Bone marrow (tissue), 2 donors: ENCODE results near the gene SELP.

Source experiments
- DNase-seq, 2 donors: peaks; one replicate each; lab custom pipeline; 2025; lab: John Stamatoyannopoulos, UW

Gene SELP

GRCh38 chr1:169620565-169620964 lies 9.4 kb downstream of the SELP start:
- DNase-seq: no peak

DNA sequence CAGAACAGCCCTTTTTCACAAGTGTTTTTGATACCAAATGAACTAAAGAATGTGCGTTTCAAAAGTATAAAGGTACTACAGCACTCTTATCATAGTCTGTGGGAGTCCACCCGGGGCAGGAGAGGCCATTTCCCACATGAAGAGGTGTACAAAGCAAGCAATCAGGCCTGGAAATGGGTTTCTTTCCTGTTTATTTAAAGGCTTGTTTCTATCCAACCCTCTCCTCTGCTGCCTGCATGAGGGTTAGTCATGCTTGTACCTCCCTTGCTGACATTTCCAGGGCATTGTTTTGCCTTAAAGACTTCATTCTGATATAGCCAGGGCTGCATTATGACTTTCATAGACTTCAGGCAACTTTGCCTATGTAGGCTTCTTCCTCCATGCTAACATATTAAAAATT lies 11.6 kb downstream of the SELP start:
- DNase-seq: no peak

DNA sequence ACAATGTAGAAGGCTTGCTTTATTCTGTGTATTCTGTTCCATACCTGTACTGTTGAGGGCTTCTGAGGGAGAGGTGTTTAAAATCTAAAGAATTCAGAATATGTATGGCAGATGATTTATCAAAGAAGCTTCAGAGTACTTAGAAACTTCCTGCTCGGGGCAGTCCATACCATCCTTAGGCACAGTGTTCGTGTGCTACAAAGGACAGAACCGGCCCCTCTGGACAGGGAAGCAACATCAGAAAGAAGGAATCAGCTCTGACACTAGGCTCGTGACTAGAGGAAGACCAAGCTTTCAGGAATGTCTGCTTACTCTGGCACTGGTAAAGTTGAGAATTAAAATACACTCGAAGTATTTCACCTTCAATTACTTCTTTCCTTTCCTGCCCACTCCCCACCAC lies 14.1 kb downstream of the SELP start:
- no peak for DNase-seq

- DNase-seq: no peak
Observed at GRCh38 chr1:169610858-169611257, 19.1 kb downstream of the SELP start.

DNA sequence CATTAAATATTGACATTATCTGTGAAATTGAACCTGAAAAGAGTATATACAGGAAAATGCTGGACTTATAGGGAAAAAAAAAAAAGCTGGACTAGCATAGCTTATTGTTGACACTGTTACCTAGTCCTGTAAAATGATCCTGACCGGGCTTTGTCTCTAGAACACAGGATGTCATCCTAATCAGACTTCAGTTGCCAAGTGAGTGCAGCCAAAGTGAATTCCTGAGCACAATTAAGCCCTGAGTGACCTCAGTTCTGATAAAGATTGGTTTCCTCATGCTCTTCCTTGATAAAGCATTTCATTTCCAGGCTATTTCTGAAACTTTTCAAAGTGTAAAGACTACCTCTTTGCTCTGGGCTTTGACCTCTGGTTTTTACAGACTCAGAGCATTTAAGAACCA lies 19.8 kb downstream of the SELP start:
- no peak for DNase-seq

DNA sequence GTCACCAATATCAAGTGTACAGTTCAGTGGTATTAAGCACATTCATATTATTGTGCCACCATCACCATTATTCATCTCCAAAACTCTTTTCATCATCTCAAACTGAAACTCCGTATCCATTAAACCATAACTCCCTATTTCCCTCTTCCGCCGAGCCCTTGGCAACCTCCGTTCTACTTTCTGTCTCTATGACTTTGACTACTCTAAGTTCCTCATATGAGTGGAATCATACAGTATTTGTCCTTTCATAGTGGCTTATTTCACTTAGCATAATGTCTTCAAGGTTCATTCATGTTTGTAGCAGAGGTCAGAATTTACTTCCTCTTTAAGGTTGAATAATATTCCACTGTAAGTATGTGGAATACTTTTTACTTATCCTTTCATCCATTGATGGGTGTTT lies 21.7 kb downstream of the SELP start:
- DNase-seq: no peak

- DNase-seq: peak; percentile 30 to 83
Observed at GRCh38 chr1:169604781-169605560, 25.0 kb downstream of the SELP start.

- no peak for DNase-seq
Observed at GRCh38 chr1:169601096-169601881, 28.6 kb downstream of the SELP start.

GRCh38 chr1:169595764-169596711 lies 33.9 kb downstream of the SELP start:
- no peak for DNase-seq

GRCh38 chr1:169594391-169594790 lies 35.5 kb downstream of the SELP start:
- no peak for DNase-seq

- no peak for DNase-seq
Observed at GRCh38 chr1:169590932-169591331, 39.0 kb downstream of the SELP start.

DNA sequence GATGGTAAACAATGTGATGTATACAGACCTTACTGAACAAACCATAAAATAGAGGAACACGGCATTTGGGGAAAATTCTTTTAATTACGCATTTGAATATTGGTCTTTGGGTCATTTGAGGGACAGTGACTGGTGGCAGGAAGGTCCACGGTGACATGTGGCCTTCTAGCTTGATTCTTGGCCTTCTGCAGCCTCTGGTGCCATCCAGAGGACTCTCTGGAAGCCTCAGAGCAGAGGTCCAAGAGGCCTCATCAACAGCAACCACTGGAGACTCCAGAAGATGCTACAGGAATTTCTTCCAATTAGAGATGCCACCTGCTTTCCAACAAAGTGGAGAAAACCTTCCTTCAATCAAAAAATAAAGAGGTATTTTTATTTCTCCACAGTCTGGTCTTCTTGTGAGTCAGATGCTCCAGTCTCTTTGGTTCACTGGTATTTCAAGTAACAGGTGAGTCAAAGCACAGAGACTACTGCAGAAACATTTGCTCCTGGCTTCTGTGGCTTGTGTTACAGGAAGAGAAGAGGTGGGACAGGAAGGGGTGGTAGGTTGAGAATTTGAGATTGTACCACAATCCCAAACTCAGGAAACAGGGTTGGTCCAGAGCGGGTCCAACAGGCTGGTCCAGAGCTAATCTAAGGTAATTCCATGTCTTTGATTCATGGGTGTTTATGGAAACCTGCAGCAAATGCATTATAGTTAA lies 41.0 kb downstream of the SELP start:
- no peak for DNase-seq

- no peak for DNase-seq
Observed at GRCh38 chr1:169588112-169588511, 41.8 kb downstream of the SELP start.

GRCh38 chr1:169586395-169587255 lies 43.3 kb downstream of the SELP start, which contains the start of gene F5:
F5 (minus strand) TSS chr1:169586481; CDS start chr1:169586386, 95 bp downstream.
- DNase-seq: peak; percentile 15 to 53

GRCh38 chr1:169586067-169586394 lies 43.9 kb downstream of the SELP start:
- no peak for DNase-seq

- DNase-seq: no peak
Observed at GRCh38 chr1:169585181-169585580, 44.7 kb downstream of the SELP start.

DNA sequence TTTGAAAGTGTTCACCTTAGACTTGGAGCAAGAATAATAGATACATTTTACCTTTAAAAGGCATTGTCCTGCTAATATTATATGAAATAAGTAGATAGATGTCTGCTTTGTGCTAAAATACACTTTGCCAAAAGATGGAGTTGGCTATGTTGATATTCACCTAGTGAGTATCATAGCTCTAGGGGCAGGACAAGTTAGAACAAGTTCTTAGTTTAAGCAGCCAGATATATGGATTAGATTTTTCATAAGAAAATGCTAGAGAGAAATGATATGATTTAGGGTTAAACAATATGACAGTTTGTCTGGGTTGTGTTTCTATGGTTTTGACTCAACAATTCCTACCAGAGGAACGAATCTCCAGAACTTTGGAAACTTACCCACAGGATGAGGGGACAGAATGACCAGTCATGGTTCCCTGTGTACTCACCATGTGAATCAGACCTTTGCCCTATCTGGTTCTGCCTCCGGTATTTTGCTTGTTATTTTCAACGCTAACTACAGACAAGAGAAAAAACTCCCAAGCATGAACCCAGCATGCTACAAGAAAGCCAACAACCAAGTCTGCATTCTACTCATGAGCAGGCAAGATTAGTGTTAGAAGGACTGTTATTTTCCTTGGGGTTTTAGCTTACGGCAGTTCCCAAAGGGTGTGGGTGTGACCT lies 45.3 kb downstream of the SELP start:
- no peak for DNase-seq

DNA sequence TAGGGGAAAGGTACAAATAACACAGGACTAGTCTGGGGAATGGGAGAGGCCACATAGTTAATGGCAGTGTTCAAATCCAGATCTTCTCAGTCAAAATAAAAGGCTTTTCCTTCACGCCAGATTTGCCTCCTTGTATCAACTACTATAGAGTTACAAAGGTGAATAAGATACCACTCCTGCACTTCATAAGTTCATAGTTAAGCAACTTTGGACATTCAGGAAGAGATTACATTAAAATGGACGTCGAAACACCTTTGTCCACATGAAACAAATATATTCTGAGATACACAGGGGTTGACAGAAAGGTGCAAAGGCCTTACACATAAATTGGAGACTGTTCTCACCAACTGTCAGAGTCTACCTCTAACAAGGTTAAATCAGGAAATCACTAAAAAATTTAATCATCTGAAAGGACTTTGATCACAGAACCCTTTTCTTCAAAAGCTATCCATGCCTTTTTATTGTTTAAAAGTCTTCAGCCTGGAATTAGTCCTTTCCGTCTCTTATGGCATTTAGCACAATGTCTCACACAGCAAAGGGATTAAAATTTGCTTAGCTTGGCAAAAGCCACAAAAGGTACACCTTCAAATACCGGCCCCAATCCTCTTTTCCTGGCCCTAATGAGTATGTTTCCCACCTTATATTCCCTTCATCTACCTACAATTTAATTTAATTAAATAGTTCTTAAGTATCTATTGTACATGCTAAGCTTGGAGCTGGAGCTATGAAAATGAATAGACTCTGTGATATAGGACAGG lies 51.8 kb downstream of the SELP start:
- no peak for DNase-seq

DNA sequence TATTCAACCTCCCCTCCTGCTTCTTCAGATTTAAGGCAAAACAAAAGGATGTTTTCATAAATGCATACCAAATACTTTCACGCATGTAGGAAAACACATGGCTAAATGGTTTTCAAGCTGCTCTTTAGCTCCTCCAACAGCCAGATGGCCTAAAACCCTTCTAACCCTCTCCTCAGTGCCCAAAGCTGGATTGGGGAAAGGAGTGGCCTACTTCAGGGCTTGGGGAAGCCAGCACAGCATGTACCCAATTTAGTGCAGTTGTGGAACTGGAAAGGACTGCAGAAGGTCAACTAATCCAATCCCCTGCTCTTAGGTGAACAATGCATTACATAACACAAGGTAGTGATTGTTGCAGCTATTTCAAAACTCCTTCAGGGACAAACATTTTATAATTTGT lies 53.0 kb downstream of the SELP start:
- no peak for DNase-seq
